Measurements from ENCODE around the gene ABCC8.
A peak's percentile ranks its signal among the peaks of the same experiment; 100 is the strongest.

The ABCC8 gene

DNA sequence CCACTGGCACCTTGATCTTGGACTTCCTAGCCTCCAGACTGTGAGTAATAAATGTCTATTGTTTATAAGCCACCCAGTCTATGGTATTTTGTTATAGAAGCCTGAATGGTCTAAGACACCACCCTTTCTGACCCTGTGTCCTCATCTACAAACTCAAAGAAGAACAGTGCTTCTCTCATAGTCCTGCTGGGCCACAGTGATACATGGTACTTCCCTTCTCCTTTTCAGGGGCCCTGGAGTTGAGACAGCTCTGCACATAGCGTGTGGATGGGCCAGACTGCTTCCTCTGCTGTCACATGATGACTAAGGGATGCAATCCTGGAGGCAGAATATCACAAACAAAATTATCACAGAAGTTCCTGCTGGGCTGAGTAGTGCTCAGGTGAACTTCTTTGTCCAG lies 93.2 kb downstream of the ABCC8 start:
- Histone ChIP-seq H2BK12ac (ENCODE audit: low read length in 2 of 2) (no peak overlapping the region), H3K79me1 (replicated peaks; ENCODE audit: low read length, poor library complexity, severe bottlenecking) (no peaks in the 10 kb centered on the region), H4K8ac (ENCODE audit: low read length) (no peak overlapping the region), H3K4ac (ENCODE audit: low read depth in 1 of 2, low read length in 2 of 2) (no peak overlapping the region), H3K4me3 (ENCODE audit: insufficient read depth in 1 of 2, low read depth in 1 of 2, low read length in 2 of 2) (no peak overlapping the region), H3K9ac (ENCODE audit: low read length) (no peak overlapping the region), H3K23ac (ENCODE audit: low read length in 2 of 2) (no peak overlapping the region), H3K4me2 (ENCODE audit: low read length, poor library complexity, severe bottlenecking) (no peak overlapping the region), H3K27me3 (ENCODE audit: control insufficient read depth in 1 of 2, insufficient read depth in 1 of 2, low read length in 2 of 2) (peaks cover 21 to 25% of the 10 kb centered on the region in 2 experiments), H2AK5ac (ENCODE audit: low read length, severe bottlenecking) (no peak overlapping the region), H3K4me1 (ENCODE audit: control insufficient read depth, insufficient read depth, low read depth, low read length) (peaks cover under 1% of the 10 kb centered on the region), H3K36me3 (ENCODE audit: control insufficient read depth in 1 of 2, insufficient read depth in 2 of 2, low read depth in 1 of 2, low read length in 2 of 2) (peaks cover 0 to 11% of the 10 kb centered on the region in 2 experiments), H2AFZ (ENCODE audit: low read depth, low read length) (no peak overlapping the region), H2BK120ac (ENCODE audit: low read depth, low read length) (no peak overlapping the region), H3K14ac (ENCODE audit: low read length in 2 of 2) (no peak overlapping the region), H3K18ac (ENCODE audit: low read depth in 1 of 2, low read length in 2 of 2) (no peak overlapping the region), H2BK5ac (ENCODE audit: low read depth, low read length, poor library complexity, severe bottlenecking) (no peak overlapping the region), H3K27ac (ENCODE audit: low read length, poor library complexity, severe bottlenecking) (no peak overlapping the region), H3K9me3 (ENCODE audit: control insufficient read depth, low read length) (no peaks in the 10 kb centered on the region), H4K91ac (ENCODE audit: low read length) (peak overlapping the region; percentile 47), H2BK15ac (ENCODE audit: low read depth, poor library complexity, severe bottlenecking) (no peak overlapping the region)
- WGBS = 86% methylated on average over 1 of the region's 1 CpG
- DNase-seq = peak; percentile 46

DNA sequence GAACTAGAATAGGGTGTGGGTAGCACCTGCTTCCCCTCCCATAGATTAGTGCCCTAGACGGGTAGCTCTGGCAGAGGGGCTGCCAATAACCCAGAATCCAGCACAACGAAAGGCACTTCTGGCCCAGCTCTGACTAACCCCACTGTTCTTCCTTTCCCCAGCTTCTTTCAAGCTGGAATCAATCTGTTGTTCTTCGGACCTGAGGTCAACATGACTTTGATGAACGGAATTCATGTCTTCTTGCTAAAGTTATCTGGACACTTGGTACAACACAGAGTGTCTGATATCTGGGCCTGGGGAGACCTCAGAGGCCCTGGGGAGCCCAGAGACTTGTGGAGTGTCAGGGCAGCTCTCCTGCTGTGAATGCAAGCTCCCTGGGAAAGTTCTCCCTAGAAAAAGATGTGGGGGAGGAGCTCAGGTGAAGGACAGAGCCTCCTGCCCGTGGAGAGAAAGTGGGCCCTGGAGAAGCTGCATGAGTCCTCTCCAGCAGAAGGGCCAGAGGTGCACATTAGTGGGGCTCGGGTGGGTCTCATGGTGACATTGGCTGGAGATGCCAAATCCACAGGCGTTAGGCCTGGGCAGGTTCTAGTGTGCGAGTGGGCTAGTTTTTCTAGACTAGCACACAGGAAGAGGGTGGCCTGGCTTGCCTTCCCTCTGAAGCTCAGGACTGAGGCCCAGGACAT lies 94.5 kb downstream of the ABCC8 start:
- no peak overlapping the region for H3K4me3 ChIP-seq (ENCODE audit: insufficient read depth in 1 of 2, low read depth in 1 of 2, low read length in 2 of 2)
- H3K36me3 ChIP-seq (ENCODE audit: control insufficient read depth in 1 of 2, insufficient read depth in 2 of 2, low read depth in 1 of 2, low read length in 2 of 2) = peaks cover 0 to 22% of the 10 kb centered on the region in 2 experiments
- no peak overlapping the region for H2AK5ac ChIP-seq (ENCODE audit: low read length, severe bottlenecking)
- no peak overlapping the region for H3K4ac ChIP-seq (ENCODE audit: low read depth in 1 of 2, low read length in 2 of 2)
- H2AFZ ChIP-seq (ENCODE audit: low read depth, low read length) = no peak overlapping the region
- peaks cover 14 to 16% of the 10 kb centered on the region in 2 experiments for H3K27me3 ChIP-seq (ENCODE audit: control insufficient read depth in 1 of 2, insufficient read depth in 1 of 2, low read length in 2 of 2)
- no peak overlapping the region for H3K18ac ChIP-seq (ENCODE audit: low read depth in 1 of 2, low read length in 2 of 2)
- H2BK12ac ChIP-seq (ENCODE audit: low read length in 2 of 2) = no peak overlapping the region
- H3K4me2 ChIP-seq (ENCODE audit: low read length, poor library complexity, severe bottlenecking) = no peak overlapping the region
- H4K91ac ChIP-seq (ENCODE audit: low read length) = no peak overlapping the region
- no peak overlapping the region for H3K27ac ChIP-seq (ENCODE audit: low read length, poor library complexity, severe bottlenecking)
- H3K9me3 ChIP-seq (ENCODE audit: control insufficient read depth, low read length) = no peaks in the 10 kb centered on the region
- no peak overlapping the region for H4K8ac ChIP-seq (ENCODE audit: low read length)
- H3K14ac ChIP-seq (ENCODE audit: low read length in 2 of 2) = no peak overlapping the region
- H2BK120ac ChIP-seq (ENCODE audit: low read depth, low read length) = no peak overlapping the region
- no peak overlapping the region for H2BK5ac ChIP-seq (ENCODE audit: low read depth, low read length, poor library complexity, severe bottlenecking)
- H3K79me1 ChIP-seq (replicated peaks; ENCODE audit: low read length, poor library complexity, severe bottlenecking) = no peaks in the 10 kb centered on the region
- DNase-seq = no peak
- no peak overlapping the region for H3K23ac ChIP-seq (ENCODE audit: low read length in 2 of 2)
- WGBS = 78% methylated on average over 8 of the region's 8 CpGs
- H3K4me1 ChIP-seq (ENCODE audit: control insufficient read depth, insufficient read depth, low read depth, low read length) = no peaks in the 10 kb centered on the region
- H3K9ac ChIP-seq (ENCODE audit: low read length) = no peak overlapping the region
- no peak overlapping the region for H2BK15ac ChIP-seq (ENCODE audit: low read depth, poor library complexity, severe bottlenecking)

GRCh38 chr11:17381156-17381555 lies 95.5 kb downstream of the ABCC8 start:
- peaks cover 0 to 32% of the 10 kb centered on the region in 2 experiments for H3K36me3 ChIP-seq (ENCODE audit: control insufficient read depth in 1 of 2, insufficient read depth in 2 of 2, low read depth in 1 of 2, low read length in 2 of 2)
- no peak overlapping the region for H2AK5ac ChIP-seq (ENCODE audit: low read length, severe bottlenecking)
- DNase-seq = no peak
- no peak overlapping the region for H3K4me3 ChIP-seq (ENCODE audit: insufficient read depth in 1 of 2, low read depth in 1 of 2, low read length in 2 of 2)
- H3K23ac ChIP-seq (ENCODE audit: low read length in 2 of 2) = no peak overlapping the region
- H3K9ac ChIP-seq (ENCODE audit: low read length) = no peak overlapping the region
- no peak overlapping the region for H3K4me2 ChIP-seq (ENCODE audit: low read length, poor library complexity, severe bottlenecking)
- no peaks in the 10 kb centered on the region for H3K79me1 ChIP-seq (replicated peaks; ENCODE audit: low read length, poor library complexity, severe bottlenecking)
- no peak overlapping the region for H3K27ac ChIP-seq (ENCODE audit: low read length, poor library complexity, severe bottlenecking)
- H3K14ac ChIP-seq (ENCODE audit: low read length in 2 of 2) = no peak overlapping the region
- no peak overlapping the region for H2BK15ac ChIP-seq (ENCODE audit: low read depth, poor library complexity, severe bottlenecking)
- H4K91ac ChIP-seq (ENCODE audit: low read length) = no peak overlapping the region
- H3K18ac ChIP-seq (ENCODE audit: low read depth in 1 of 2, low read length in 2 of 2) = no peak overlapping the region
- no peak overlapping the region for H3K4ac ChIP-seq (ENCODE audit: low read depth in 1 of 2, low read length in 2 of 2)
- no peaks in the 10 kb centered on the region for H3K4me1 ChIP-seq (ENCODE audit: control insufficient read depth, insufficient read depth, low read depth, low read length)
- no peaks in the 10 kb centered on the region for H3K9me3 ChIP-seq (ENCODE audit: control insufficient read depth, low read length)
- H3K27me3 ChIP-seq (ENCODE audit: control insufficient read depth in 1 of 2, insufficient read depth in 1 of 2, low read length in 2 of 2) = peaks cover 11 to 15% of the 10 kb centered on the region in 2 experiments
- WGBS = 62% methylated on average over 4 of the region's 4 CpGs
- no peak overlapping the region for H4K8ac ChIP-seq (ENCODE audit: low read length)
- no peak overlapping the region for H2BK12ac ChIP-seq (ENCODE audit: low read length in 2 of 2)
- no peak overlapping the region for H2AFZ ChIP-seq (ENCODE audit: low read depth, low read length)
- H2BK5ac ChIP-seq (ENCODE audit: low read depth, low read length, poor library complexity, severe bottlenecking) = no peak overlapping the region
- H2BK120ac ChIP-seq (ENCODE audit: low read depth, low read length) = no peak overlapping the region

DNA sequence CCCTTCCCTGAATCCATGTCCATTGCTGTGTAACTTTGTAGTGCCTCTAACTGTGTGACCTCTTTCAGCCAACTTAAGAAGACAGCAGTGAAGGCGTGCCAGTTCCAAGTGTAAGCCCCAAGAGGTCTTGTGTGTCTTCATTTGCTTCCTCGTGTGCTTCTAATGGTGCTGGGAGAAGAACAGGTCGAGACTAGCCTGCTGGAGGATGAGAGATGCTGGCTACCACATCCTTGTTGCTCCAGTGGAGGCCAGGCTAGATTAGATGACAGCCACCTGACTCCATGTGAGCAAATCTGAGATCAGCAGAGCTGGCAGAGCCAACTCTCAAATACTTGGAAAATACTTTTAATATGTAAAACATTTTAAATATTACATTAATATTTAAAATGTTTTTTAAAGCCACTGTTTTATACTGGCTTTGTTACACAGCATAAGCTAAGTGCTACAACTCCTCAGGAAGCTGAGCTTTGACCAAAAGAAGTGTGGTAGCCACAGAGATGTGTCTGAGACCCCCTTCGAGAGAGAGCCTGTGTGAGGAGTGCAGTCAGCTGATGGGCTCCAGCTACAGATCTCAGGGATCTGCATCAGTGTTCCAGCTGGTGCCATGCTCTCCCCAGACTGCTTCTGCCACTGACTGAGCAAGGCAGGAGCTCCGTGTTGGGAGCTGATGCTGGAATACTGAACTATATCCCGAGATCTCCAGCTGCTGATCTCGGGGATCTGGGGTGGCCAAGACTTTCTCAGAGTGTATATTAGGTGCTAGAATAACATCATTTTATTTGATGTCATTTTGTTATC lies 97.1 kb downstream of the ABCC8 start:
- no peak overlapping the region for H2BK120ac ChIP-seq (ENCODE audit: low read depth, low read length)
- no peak overlapping the region for H3K4ac ChIP-seq (ENCODE audit: low read depth in 1 of 2, low read length in 2 of 2)
- H3K18ac ChIP-seq (ENCODE audit: low read depth in 1 of 2, low read length in 2 of 2) = no peak overlapping the region
- H2AFZ ChIP-seq (ENCODE audit: low read depth, low read length) = no peak overlapping the region
- H3K4me3 ChIP-seq (ENCODE audit: insufficient read depth in 1 of 2, low read depth in 1 of 2, low read length in 2 of 2) = no peak overlapping the region
- H4K91ac ChIP-seq (ENCODE audit: low read length) = no peak overlapping the region
- H3K79me1 ChIP-seq (replicated peaks; ENCODE audit: low read length, poor library complexity, severe bottlenecking) = no peaks in the 10 kb centered on the region
- no peak overlapping the region for H2AK5ac ChIP-seq (ENCODE audit: low read length, severe bottlenecking)
- H3K27me3 ChIP-seq (ENCODE audit: control insufficient read depth in 1 of 2, insufficient read depth in 1 of 2, low read length in 2 of 2) = no peaks in the 10 kb centered on the region
- no peak overlapping the region for H3K4me2 ChIP-seq (ENCODE audit: low read length, poor library complexity, severe bottlenecking)
- H2BK15ac ChIP-seq (ENCODE audit: low read depth, poor library complexity, severe bottlenecking) = no peak overlapping the region
- no peaks in the 10 kb centered on the region for H3K4me1 ChIP-seq (ENCODE audit: control insufficient read depth, insufficient read depth, low read depth, low read length)
- H3K23ac ChIP-seq (ENCODE audit: low read length in 2 of 2) = no peak overlapping the region
- H3K14ac ChIP-seq (ENCODE audit: low read length in 2 of 2) = no peak overlapping the region
- H2BK12ac ChIP-seq (ENCODE audit: low read length in 2 of 2) = no peak overlapping the region
- DNase-seq = no peak
- no peak overlapping the region for H3K9ac ChIP-seq (ENCODE audit: low read length)
- H3K36me3 ChIP-seq (ENCODE audit: control insufficient read depth in 1 of 2, insufficient read depth in 2 of 2, low read depth in 1 of 2, low read length in 2 of 2) = peaks cover 0 to 48% of the 10 kb centered on the region in 2 experiments
- H2BK5ac ChIP-seq (ENCODE audit: low read depth, low read length, poor library complexity, severe bottlenecking) = no peak overlapping the region
- WGBS = 87% methylated on average over 5 of the region's 7 CpGs
- no peak overlapping the region for H4K8ac ChIP-seq (ENCODE audit: low read length)
- H3K27ac ChIP-seq (ENCODE audit: low read length, poor library complexity, severe bottlenecking) = no peak overlapping the region
- H3K9me3 ChIP-seq (ENCODE audit: control insufficient read depth, low read length) = no peaks in the 10 kb centered on the region
